AG09309 (cell line): ENCODE measurements around the gene PDIA3.
A peak's percentile ranks its signal among the peaks of the same experiment; 100 is the strongest.

Source experiments
- DNase-seq: peaks from one replicate; pipeline ENCODE4 v3.0.0-alpha.2; 2010; ENCODE audit warnings: low read depth
- H3K4me3 ChIP-seq: 2 replicates; pipeline ENCODE4 v1.5.1; 2011; ENCODE audit warnings: mild to moderate bottlenecking, low read depth, low read length, moderate library complexity; ENCODE audit not compliant: control insufficient read depth
- TF ChIP-seq, protein P1 (sequence below): IDR thresholded peaks from 2 replicates; pipeline ENCODE4 v1.5.1; 2011; ENCODE audit warnings: mild to moderate bottlenecking, low read depth, low read length, inconsistent platforms; ENCODE audit not compliant: insufficient read depth, control insufficient read depth; ENCODE audit errors: missing control alignments

PDIA3 gene

DNA sequence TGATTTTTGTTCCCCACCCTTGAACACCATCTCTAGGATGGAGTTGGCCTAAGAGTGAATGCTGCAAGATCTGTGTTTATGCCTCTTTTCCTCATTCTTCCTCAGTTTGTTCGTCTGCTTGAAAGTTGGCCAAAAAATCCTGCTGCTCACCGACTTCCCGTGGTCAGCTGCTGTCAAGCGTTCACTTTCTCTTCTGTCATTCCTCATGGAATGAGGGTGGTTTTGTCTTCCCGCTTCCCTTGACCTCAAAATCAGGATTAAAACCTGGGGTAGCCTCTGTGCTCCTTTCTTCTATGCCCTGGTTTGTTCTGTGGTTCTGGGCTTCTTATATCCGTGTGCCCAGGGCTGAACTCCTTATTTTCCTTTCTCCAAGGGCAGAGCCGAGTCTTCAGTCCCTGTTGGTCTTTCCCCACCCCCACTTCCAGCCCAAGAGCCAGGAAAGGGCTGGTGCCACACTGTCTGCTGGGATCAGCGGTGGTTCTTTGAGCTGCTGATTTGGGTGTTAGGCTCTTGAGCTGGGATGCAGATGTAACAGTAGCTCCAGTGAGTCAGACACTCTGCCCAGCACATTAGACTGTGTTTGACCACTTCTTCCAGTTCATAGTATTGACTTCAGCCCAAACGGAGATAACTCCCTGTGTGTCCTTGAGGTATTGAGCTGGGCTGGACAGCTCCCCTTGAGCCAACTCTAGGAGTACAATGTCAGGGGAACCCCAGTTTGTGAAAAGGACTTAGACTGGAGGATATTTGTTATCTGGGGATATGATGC is 48.2 kb downstream of the PDIA3 start:
- no peak overlapping the region for H3K4me3 ChIP-seq
- TF ChIP-seq, protein P1, sequence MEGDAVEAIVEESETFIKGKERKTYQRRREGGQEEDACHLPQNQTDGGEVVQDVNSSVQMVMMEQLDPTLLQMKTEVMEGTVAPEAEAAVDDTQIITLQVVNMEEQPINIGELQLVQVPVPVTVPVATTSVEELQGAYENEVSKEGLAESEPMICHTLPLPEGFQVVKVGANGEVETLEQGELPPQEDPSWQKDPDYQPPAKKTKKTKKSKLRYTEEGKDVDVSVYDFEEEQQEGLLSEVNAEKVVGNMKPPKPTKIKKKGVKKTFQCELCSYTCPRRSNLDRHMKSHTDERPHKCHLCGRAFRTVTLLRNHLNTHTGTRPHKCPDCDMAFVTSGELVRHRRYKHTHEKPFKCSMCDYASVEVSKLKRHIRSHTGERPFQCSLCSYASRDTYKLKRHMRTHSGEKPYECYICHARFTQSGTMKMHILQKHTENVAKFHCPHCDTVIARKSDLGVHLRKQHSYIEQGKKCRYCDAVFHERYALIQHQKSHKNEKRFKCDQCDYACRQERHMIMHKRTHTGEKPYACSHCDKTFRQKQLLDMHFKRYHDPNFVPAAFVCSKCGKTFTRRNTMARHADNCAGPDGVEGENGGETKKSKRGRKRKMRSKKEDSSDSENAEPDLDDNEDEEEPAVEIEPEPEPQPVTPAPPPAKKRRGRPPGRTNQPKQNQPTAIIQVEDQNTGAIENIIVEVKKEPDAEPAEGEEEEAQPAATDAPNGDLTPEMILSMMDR, result no peak

GRCh38 chr15:43795197-43795596 is 49.0 kb downstream of the PDIA3 start:
- TF ChIP-seq, protein P1, result no peak
- DNase-seq, result no peak
- H3K4me3 ChIP-seq, result no peak overlapping the region

More for the DNA sequence above, 48.2 kb downstream of the PDIA3 start:
- no peak for DNase-seq

- no peak overlapping the region for H3K4me3 ChIP-seq
- TF ChIP-seq, protein P1, result no peak
These were observed 49.8 kb downstream of the PDIA3 start for GRCh38 chr15:43795997-43796396.

DNA sequence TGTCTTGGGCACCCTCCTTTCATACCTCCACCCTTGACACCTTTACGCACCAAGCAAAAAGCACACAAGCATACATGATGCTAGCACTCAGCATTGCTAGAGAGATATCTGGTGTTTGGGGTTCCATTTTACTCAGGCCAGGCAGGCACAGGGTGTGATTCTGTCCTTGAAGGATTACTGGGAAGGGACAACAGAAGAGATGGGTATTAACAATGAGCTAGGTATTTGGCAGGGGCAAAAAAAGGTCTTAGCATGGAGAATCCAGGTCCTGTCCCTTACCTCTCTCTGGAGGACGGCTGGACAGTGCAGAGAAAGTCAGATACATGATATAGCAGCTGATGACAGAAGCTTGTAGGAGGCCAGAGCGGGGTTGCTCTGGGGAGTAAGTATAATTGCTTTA is 50.3 kb downstream of the PDIA3 start:
- DNase-seq, result no peak
- H3K4me3 ChIP-seq, result no peak overlapping the region
- TF ChIP-seq, protein P1, result no peak

More at GRCh38 chr15:43795997-43796396, 49.8 kb downstream of the PDIA3 start:
- no peak for DNase-seq

DNA sequence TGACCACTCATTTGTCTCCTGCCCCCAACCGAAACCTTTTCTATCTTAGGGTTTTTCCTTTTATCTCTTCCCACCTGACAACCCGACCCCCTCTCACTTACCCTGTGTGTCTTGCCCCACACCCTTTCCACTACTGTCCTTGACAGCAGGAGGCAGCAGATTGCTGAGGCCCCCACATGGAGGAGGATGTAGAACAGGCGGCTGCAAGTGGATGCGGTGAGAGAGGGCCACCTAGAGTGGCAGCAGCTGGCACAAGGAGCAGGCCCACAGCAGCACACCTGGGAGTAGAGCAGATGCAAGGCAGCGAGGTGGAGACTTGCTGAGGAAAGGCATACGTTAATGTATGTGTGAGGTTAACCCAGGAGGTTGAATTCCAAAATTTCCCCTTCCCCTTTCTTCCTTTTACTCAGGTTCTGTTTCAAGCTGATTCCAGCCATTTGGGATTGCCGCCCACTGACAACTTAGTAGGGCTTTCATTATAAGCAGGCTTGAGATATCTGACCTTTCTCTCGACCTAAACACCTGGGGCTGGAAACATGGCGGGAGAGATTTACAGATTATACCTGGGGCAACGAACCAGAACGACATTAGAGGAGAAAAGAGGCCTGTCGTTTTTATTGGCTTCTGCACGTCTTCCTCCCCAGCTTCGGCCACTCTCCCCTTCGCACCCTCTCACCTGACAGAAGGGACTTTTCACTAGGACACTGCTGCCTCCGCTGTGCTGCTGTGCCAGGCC is 53.1 kb downstream of the PDIA3 start:
- no peak for DNase-seq
- no peak overlapping the region for H3K4me3 ChIP-seq
- TF ChIP-seq, protein P1, result no peak

- no peak for DNase-seq
- H3K4me3 ChIP-seq, result peak within 1 kb of the TSS; percentile 95
These were observed 53.7 kb downstream of the PDIA3 start, which contains the start of gene SERINC4 for GRCh38 chr15:43799945-43800285. Gene SERINC4, minus strand, starts transcription at chr15:43800220. Its CDS starts 234 bp downstream, at chr15:43799986.

More at GRCh38 chr15:43799945-43800285, 53.7 kb downstream of the PDIA3 start, which contains the start of gene SERINC4:
- TF ChIP-seq, protein P1, result no peak
